H1 (cell line): Measurements from ENCODE around the gene PIM1. TPM values are rescaled to one million over a fixed set of nuclear protein-coding genes. Genes with fewer than 3 reads are reported as not detected.

Source experiments
- CTCF ChIA-PET: fragments of 300-600 bp; sonication (Branson Sonifier 250); formaldehyde crosslinking; loops from one replicate; lab custom pipeline; 2021; ENCODE audit not compliant: partially characterized antibody; lab: Charles Lee
- POLR2A ChIA-PET: fragments of 300-600 bp; sonication (Branson Sonifier 250); formaldehyde crosslinking; loops from one replicate; lab custom pipeline; 2021; ENCODE audit warnings: inconsistent platforms; ENCODE audit not compliant: partially characterized antibody; lab: Charles Lee
- DNase-seq, 2 experiments: peaks; one replicate each; pipeline versions ENCODE4 v3.0.0 to v3.0.0-alpha.2; 2010 to 2022; ENCODE audit warnings: low spot score in 2 of 2, low read depth in 1 of 2, mixed read lengths in 1 of 2
- FAIRE-seq: peaks from 2 replicates; lab custom pipeline; 2011; peaks lifted over from hg19 to GRCh38; lab: Jason Lieb, UNC
- H2AFZ ChIP-seq: 2 replicates; pipeline ENCODE4 v1.8.1; 2012; ENCODE audit warnings: low read length, inconsistent platforms
- H2AK5ac ChIP-seq: 2 replicates; pipeline ENCODE4 v1.6.1; 2013; ENCODE audit warnings: low read depth, low read length
- H2BK120ac ChIP-seq: replicated peaks from 2 replicates; pipeline ENCODE3; 2013; ENCODE audit warnings: low read depth, low read length, inconsistent platforms
- H2BK12ac ChIP-seq: 2 replicates; pipeline ENCODE4 v1.6.1; 2013; ENCODE audit warnings: low read depth, low read length
- H2BK15ac ChIP-seq: 2 replicates; pipeline ENCODE4 v1.6.1; 2013; ENCODE audit warnings: low read length
- H2BK20ac ChIP-seq: 2 replicates; pipeline ENCODE4 v1.6.1; 2013; ENCODE audit warnings: low read length
- H2BK5ac ChIP-seq: 2 replicates; pipeline ENCODE4 v1.6.1; 2013; ENCODE audit warnings: low read depth, low read length
- H3K14ac ChIP-seq: 2 replicates; pipeline ENCODE4 v1.6.1; 2013; ENCODE audit warnings: inconsistent platforms; ENCODE audit not compliant: insufficient read length
- H3K18ac ChIP-seq: 2 replicates; pipeline ENCODE4 v1.6.1; 2013; ENCODE audit warnings: low read length; ENCODE audit errors: extremely low read depth
- H3K23ac ChIP-seq: 2 replicates; pipeline ENCODE4 v1.6.1; 2013; ENCODE audit warnings: inconsistent platforms; ENCODE audit not compliant: insufficient read length
- H3K23me2 ChIP-seq: 2 replicates; pipeline ENCODE4 v1.6.1; 2013; ENCODE audit warnings: low read depth, low read length
- H3K27ac ChIP-seq: 2 replicates; pipeline ENCODE4 v1.6.1; 2011; ENCODE audit warnings: low read depth, low read length, inconsistent platforms
- H3K27me3 ChIP-seq, 4 experiments: replicated peaks in 1 of 4; 1 replicate in 1 of 4; 2 replicates in 3 of 4; pipeline versions ENCODE4 v1.6.1 to v1.8.1; 2011 to 2013; ENCODE audit warnings: low read length in 3 of 4, mild to moderate bottlenecking in 3 of 4, inconsistent platforms in 2 of 4, mixed read lengths in 2 of 4, moderate library complexity in 1 of 4; ENCODE audit not compliant: control insufficient read depth in 3 of 4, insufficient read depth in 3 of 4; ENCODE audit errors: extremely low read depth in 1 of 4
- H3K36me3 ChIP-seq, 4 experiments: 2 replicates each; pipeline versions ENCODE4 v1.6.1 to v1.8.1; 2011 to 2013; ENCODE audit warnings: mild to moderate bottlenecking in 4 of 4, low read length in 3 of 4, moderate library complexity in 2 of 4, control low read depth in 1 of 4, inconsistent platforms in 1 of 4; ENCODE audit not compliant: insufficient read depth in 4 of 4, control insufficient read depth in 2 of 4
- H3K4ac ChIP-seq: replicated peaks from 2 replicates; pipeline ENCODE3; 2013; ENCODE audit warnings: low read length, low read depth, mixed read lengths, inconsistent platforms; ENCODE audit not compliant: insufficient read length
- H3K4me1 ChIP-seq, 4 experiments: replicated peaks in 1 of 4; 1 replicate in 1 of 4; 2 replicates in 3 of 4; pipeline versions ENCODE4 v1.6.1 to v1.8.1; 2011 to 2013; ENCODE audit warnings: low read length in 3 of 4, inconsistent platforms in 2 of 4, mixed read lengths in 1 of 4; ENCODE audit not compliant: insufficient read depth in 4 of 4, control insufficient read depth in 3 of 4
- H3K4me2 ChIP-seq, 2 experiments: 2 replicates each; pipeline versions ENCODE4 v1.6.1 to v1.8.1; 2011 to 2013; ENCODE audit warnings: low read depth in 2 of 2, low read length in 2 of 2, control low read depth in 1 of 2, inconsistent platforms in 1 of 2, mild to moderate bottlenecking in 1 of 2; ENCODE audit not compliant: insufficient read depth in 1 of 2
- H3K4me3 ChIP-seq, 4 experiments: fragments of 200-600, 300-600 bp in 1 of 4; sonication (generic), shearing (Covaris generic), sonication (Bioruptor Twin) in 1 of 4; 2 replicates each; pipeline versions ENCODE4 v1.5.1 to v1.8.1; 2011 to 2016; ENCODE audit warnings: low read length in 4 of 4, low read depth in 3 of 4, control low read depth in 2 of 4, inconsistent platforms in 2 of 4, mild to moderate bottlenecking in 2 of 4, mixed read lengths in 1 of 4, moderate library complexity in 1 of 4; ENCODE audit not compliant: insufficient read depth in 2 of 4; ENCODE audit errors: extremely low read depth in 1 of 4
- H3K56ac ChIP-seq: replicated peaks from 2 replicates; pipeline ENCODE3; 2013; ENCODE audit warnings: low read depth, mild to moderate bottlenecking, mixed read lengths, low read length, inconsistent platforms; ENCODE audit not compliant: insufficient read length
- H3K79me1 ChIP-seq: 2 replicates; pipeline ENCODE4 v1.6.1; 2013; ENCODE audit warnings: low read depth, low read length, control low read depth
- H3K79me2 ChIP-seq, 2 experiments: 2 replicates each; pipeline versions ENCODE4 v1.6.1 to v1.8.1; 2012 to 2013; ENCODE audit warnings: low read length in 2 of 2, mild to moderate bottlenecking in 2 of 2, inconsistent platforms in 1 of 2; ENCODE audit not compliant: insufficient read depth in 2 of 2, control insufficient read depth in 1 of 2
- H3K9ac ChIP-seq, 4 experiments: replicated peaks in 1 of 4; 1 replicate in 1 of 4; 2 replicates in 3 of 4; pipeline versions ENCODE4 v1.6.1 to v1.8.1; 2011 to 2013; ENCODE audit warnings: low read depth in 3 of 4, low read length in 3 of 4, control low read depth in 2 of 4, mild to moderate bottlenecking in 2 of 4, moderate library complexity in 2 of 4, inconsistent platforms in 1 of 4; ENCODE audit errors: extremely low read depth in 1 of 4
- H3K9me3 ChIP-seq, 2 experiments: 2 replicates each; pipeline versions ENCODE4 v1.6.1 to v1.8.1; 2012 to 2013; ENCODE audit warnings: mild to moderate bottlenecking in 2 of 2, moderate library complexity in 2 of 2, control low read depth in 1 of 2, inconsistent platforms in 1 of 2, low read depth in 1 of 2, low read length in 1 of 2, mixed read lengths in 1 of 2; ENCODE audit not compliant: insufficient read depth in 2 of 2
- H4K20me1 ChIP-seq, 2 experiments: replicated peaks in 1 of 2; 2 replicates each; pipeline versions ENCODE3 to v1.8.1; 2011 to 2013; ENCODE audit warnings: inconsistent platforms in 2 of 2, low read length in 2 of 2, mild to moderate bottlenecking in 1 of 2; ENCODE audit not compliant: insufficient read depth in 2 of 2, control insufficient read depth in 1 of 2
- H4K5ac ChIP-seq: 2 replicates; pipeline ENCODE4 v1.6.1; 2013; ENCODE audit warnings: low read length, low read depth, mixed read lengths, inconsistent platforms; ENCODE audit not compliant: insufficient read length
- H4K8ac ChIP-seq: 2 replicates; pipeline ENCODE4 v1.8.0; 2013; ENCODE audit warnings: mild to moderate bottlenecking, moderate library complexity, low read length, inconsistent platforms; ENCODE audit not compliant: insufficient read depth; ENCODE audit errors: extremely low read depth
- H4K91ac ChIP-seq: replicated peaks from 2 replicates; pipeline ENCODE3; 2013; ENCODE audit warnings: low read length, mixed read lengths, inconsistent platforms; ENCODE audit not compliant: insufficient read length
- PHF8 ChIP-seq: fragments of 200-600 bp; sonication (generic); conservative IDR thresholded peaks from 2 replicates; pipeline ENCODE4 v1.7.1; 2012; ENCODE audit warnings: low read depth, mild to moderate bottlenecking, inconsistent platforms, low read length, moderate library complexity
- TBP ChIP-seq: IDR thresholded peaks from 2 replicates; pipeline ENCODE4 v1.6.1; 2011; ENCODE audit warnings: low read depth, low read length, improper control_type of control experiment
- YY1 ChIP-seq: IDR thresholded peaks from 2 replicates; pipeline ENCODE4 v1.6.1; 2011; ENCODE audit warnings: low read depth, mild to moderate bottlenecking, low read length
- WGBS, 2 experiments: shearing (Covaris generic) in 1 of 2; methylation state at CpG; one replicate each; pipeline versions ENCODE4 v1.1.6 to v1.1.7; 2013 to 2015; ENCODE audit warnings: low lambda C conversion rate in 2 of 2, mixed read lengths in 2 of 2, inconsistent platforms in 1 of 2, low coverage in 1 of 2, missing lambda C conversion rate in 1 of 2; ENCODE audit not compliant: insufficient replicate concordance in 2 of 2, insufficient coverage in 1 of 2, insufficient read length in 1 of 2; ENCODE audit errors: extremely low coverage in 1 of 2, missing lambda C conversion rate in 1 of 2; 5-methylcytosine and 5-hydroxymethylcytosine counted together
- polyA plus RNA-seq, 7 experiments: library from polyadenylated mRNA; depleted of rRNA in 3 of 7; stranded (reverse) in 5 of 7; unstranded in 2 of 7; fragments of >200 nt in 5 of 7; fragments of 200-250 nt in 2 of 7; gene quantifications; 1 replicate in 5 of 7; 2 replicates in 1 of 7; 4 replicates in 1 of 7; pipeline versions ENCODE4 v1.2.1 to v1.2.3, GENCODE V29; 2011 to 2013; ENCODE audit warnings: missing spikeins in 2 of 7, mixed read lengths in 2 of 7
- total RNA-seq: library from RNA; stranded (reverse); fragmentation: NEBNext Ultra II Directional; extraction: Animal tissue kit (Norgen Biotek cat#: 25700); gene quantifications from 2 replicates; pipeline ENCODE4 v1.2.1, GENCODE V29; 2021

The PIM1 gene
- total and polyA plus RNA-seq, 2 of the 8 experiments (the other 6 are each of a cell fraction or from before 2014, with no cell fraction given): 25.5 to 94.9 TPM

DNA sequence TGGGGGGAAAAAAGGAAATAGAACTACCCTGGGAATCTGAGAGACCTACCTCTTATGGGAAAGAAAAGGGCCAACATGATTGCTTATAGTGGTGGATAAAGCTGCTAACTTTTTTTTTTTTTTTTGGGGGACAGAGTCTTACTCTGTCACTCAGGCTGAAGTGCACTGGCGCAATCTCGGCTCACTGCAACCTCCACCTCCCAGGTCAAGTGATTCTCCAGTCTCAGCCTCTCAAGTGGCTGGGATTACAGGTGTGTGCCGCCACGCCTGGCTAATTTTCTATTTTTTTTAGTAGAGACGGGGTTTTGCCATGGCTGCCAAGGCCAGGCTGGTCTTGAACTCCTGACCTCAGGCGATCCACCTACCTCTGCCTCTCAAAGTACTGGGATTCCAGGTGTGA is 48.1 kb downstream of the PIM1 start:
- ChIA-PET POLR2A (interaction anchor here (1.0 kb wide), 1 partner anchor 9 kb away, joined by 3 read pairs; no protein-coding TSS in a partner anchor), CTCF (interaction anchor here (6.2 to 34.9 kb wide), 2 partner anchors 9 to 195 kb away, joined by 55 to 866 read pairs; no protein-coding TSS in a partner anchor)
- H4K5ac ChIP-seq: no peak overlapping the region
- 96% methylated on average over 6 of the region's 6 CpGs; no CpG with 5 or more reads in 1 of the 2 experiments for WGBS, 2 experiments
- no peak overlapping the region for H3K27ac ChIP-seq
- H2AFZ ChIP-seq: no peak overlapping the region
- no peak overlapping the region for H3K23ac ChIP-seq
- H3K4ac ChIP-seq: no peak overlapping the region
- H4K8ac ChIP-seq: no peak overlapping the region
- H2BK12ac ChIP-seq: no peak overlapping the region
- H2BK20ac ChIP-seq: no peak overlapping the region
- H3K36me3 ChIP-seq: no peaks in the 10 kb centered on the region
- no peak overlapping the region for H3K9ac ChIP-seq
- peaks cover 5% of the 10 kb centered on the region; the same call in 1 of the 2 replicates for H3K23me2 ChIP-seq
- H3K27me3 ChIP-seq: no peaks in the 10 kb centered on the region; a peak in 1 of 7 replicates
- H3K4me1 ChIP-seq: no peaks in the 10 kb centered on the region; a peak in 1 of 7 replicates
- H3K14ac ChIP-seq: no peak overlapping the region
- H3K18ac ChIP-seq: no peak overlapping the region
- no peak overlapping the region for H2AK5ac ChIP-seq
- no peak overlapping the region for H3K4me2 ChIP-seq
- H4K20me1 ChIP-seq: peaks cover 0 to 2% of the 10 kb centered on the region in 2 experiments
- H2BK5ac ChIP-seq: no peak overlapping the region
- H2BK15ac ChIP-seq: no peak overlapping the region
- H3K4me3 ChIP-seq: no peak overlapping the region
- no peak overlapping the region for H4K91ac ChIP-seq
- H2BK120ac ChIP-seq: no peak overlapping the region
- no peaks in the 10 kb centered on the region for H3K79me1 ChIP-seq
- H3K9me3 ChIP-seq: no peaks in the 10 kb centered on the region
- H3K79me2 ChIP-seq: no peaks in the 10 kb centered on the region
- no peak overlapping the region for H3K56ac ChIP-seq
- FAIRE-seq (no peak), DNase-seq (no peak)
- TF ChIP-seq PHF8 (no peak), YY1 (no peak), TBP (no peak)
